ENCODE results near the gene BICRA.

DNA sequence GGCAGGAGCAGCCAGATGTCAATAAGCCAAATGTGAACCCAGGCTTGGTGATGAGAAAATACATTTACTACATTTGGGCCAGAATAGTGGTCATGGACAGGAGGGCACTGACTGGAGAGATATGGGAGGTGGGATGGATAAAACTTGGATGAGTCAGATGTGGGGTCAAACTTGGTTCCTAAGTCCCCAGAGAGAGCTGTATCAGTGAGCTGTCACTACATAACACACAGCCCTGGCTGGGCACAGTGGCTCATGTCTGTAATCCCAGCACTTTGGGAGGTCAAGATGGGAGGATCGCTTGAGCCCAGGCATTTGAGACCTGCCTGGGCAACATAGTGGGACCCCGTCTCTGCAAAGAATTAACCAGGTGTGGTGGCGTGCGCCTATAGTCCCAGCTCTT is 52.7 kb downstream of the BICRA start:
- TF ChIP-seq, protein P1, sequence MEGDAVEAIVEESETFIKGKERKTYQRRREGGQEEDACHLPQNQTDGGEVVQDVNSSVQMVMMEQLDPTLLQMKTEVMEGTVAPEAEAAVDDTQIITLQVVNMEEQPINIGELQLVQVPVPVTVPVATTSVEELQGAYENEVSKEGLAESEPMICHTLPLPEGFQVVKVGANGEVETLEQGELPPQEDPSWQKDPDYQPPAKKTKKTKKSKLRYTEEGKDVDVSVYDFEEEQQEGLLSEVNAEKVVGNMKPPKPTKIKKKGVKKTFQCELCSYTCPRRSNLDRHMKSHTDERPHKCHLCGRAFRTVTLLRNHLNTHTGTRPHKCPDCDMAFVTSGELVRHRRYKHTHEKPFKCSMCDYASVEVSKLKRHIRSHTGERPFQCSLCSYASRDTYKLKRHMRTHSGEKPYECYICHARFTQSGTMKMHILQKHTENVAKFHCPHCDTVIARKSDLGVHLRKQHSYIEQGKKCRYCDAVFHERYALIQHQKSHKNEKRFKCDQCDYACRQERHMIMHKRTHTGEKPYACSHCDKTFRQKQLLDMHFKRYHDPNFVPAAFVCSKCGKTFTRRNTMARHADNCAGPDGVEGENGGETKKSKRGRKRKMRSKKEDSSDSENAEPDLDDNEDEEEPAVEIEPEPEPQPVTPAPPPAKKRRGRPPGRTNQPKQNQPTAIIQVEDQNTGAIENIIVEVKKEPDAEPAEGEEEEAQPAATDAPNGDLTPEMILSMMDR (IDR thresholded peaks at IDR 0.05) = no peak
- TF ChIP-seq POLR2A (IDR thresholded peaks at IDR 0.05) = no peak

All from vagina (tissue), 2 donors.